Neural progenitor cell (in vitro differentiated cells): ENCODE measurements around the gene RASSF4. TPM values are rescaled to one million over a fixed set of nuclear protein-coding genes. Genes with fewer than 3 reads are reported as not detected.

ENCODE experiments used
- DNase-seq: peaks from one replicate; pipeline ENCODE4 v3.0.0-alpha.2; 2016; ENCODE audit warnings: low spot score
- H2AFZ ChIP-seq: fragments of 200-600 bp; sonication (generic); replicated peaks from 2 replicates; pipeline ENCODE4 v1.6.1; 2016; ENCODE audit warnings: antibody characterized with exemption
- H3F3A ChIP-seq: fragments of 200-600 bp; sonication (generic); 2 replicates; pipeline ENCODE4 v1.6.1; 2016; ENCODE audit warnings: antibody characterized with exemption, low read depth
- H3K27ac ChIP-seq: fragments of 200-600 bp; sonication (generic); 2 replicates; pipeline ENCODE4 v1.5.1; 2016; ENCODE audit warnings: mild to moderate bottlenecking
- H3K27me3 ChIP-seq: fragments of 200-600 bp; sonication (generic); 2 replicates; pipeline ENCODE4 v1.6.1; 2016; ENCODE audit warnings: mild to moderate bottlenecking, moderate library complexity
- H3K36me3 ChIP-seq: fragments of 200-600 bp; sonication (generic); 2 replicates; pipeline ENCODE4 v1.5.1; 2016
- H3K4me1 ChIP-seq: fragments of 200-600 bp; sonication (generic); 2 replicates; pipeline ENCODE4 v1.6.1; 2016; ENCODE audit warnings: mixed run types
- H3K4me2 ChIP-seq: fragments of 200-600 bp; sonication (generic); 2 replicates; pipeline ENCODE4 v1.6.1; 2016
- H3K4me3 ChIP-seq: fragments of 200-600 bp; sonication (generic); 2 replicates; pipeline ENCODE4 v1.5.1; 2016
- H3K79me2 ChIP-seq: fragments of 200-600 bp; sonication (generic); 2 replicates; pipeline ENCODE4 v1.6.1; 2016; ENCODE audit warnings: low read depth
- H3K9ac ChIP-seq: fragments of 200-600 bp; sonication (generic); 2 replicates; pipeline ENCODE4 v1.6.1; 2016
- H3K9me3 ChIP-seq: fragments of 200-600 bp; sonication (generic); 2 replicates; pipeline ENCODE4 v1.5.1; 2016; ENCODE audit warnings: low read depth
- H4K20me1 ChIP-seq: fragments of 200-600 bp; sonication (generic); 2 replicates; pipeline ENCODE4 v1.6.1; 2016; ENCODE audit warnings: low read depth
- H3K27ac Mint-ChIP-seq: 3 replicates; pipeline ENCODE4 v1.8.0; 2021; ENCODE audit warnings: mixed read lengths
- H3K27me3 Mint-ChIP-seq: 2 replicates; pipeline ENCODE4 v1.8.0; 2022; ENCODE audit warnings: low read depth, mild to moderate bottlenecking, inconsistent platforms, moderate library complexity, mixed read lengths; ENCODE audit not compliant: insufficient read depth
- H3K36me3 Mint-ChIP-seq: 3 replicates; pipeline ENCODE4 v1.8.0; 2021; ENCODE audit warnings: mixed read lengths
- H3K4me1 Mint-ChIP-seq: 3 replicates; pipeline ENCODE4 v1.8.0; 2021; ENCODE audit warnings: mixed read lengths
- H3K4me3 Mint-ChIP-seq: 3 replicates; pipeline ENCODE4 v1.8.0; 2021; ENCODE audit warnings: mild to moderate bottlenecking, moderate library complexity, mixed read lengths
- H3K9me3 Mint-ChIP-seq: 3 replicates; pipeline ENCODE4 v1.8.0; 2020; ENCODE audit warnings: mixed read lengths
- EZH2 ChIP-seq: fragments of 200-600 bp; sonication (generic); IDR thresholded peaks from 2 replicates; pipeline ENCODE4 v1.6.1; 2017; ENCODE audit warnings: antibody characterized with exemption, mild to moderate bottlenecking, moderate library complexity
- EZH2phosphoT487 ChIP-seq: fragments of 200-600 bp; sonication (generic); IDR thresholded peaks from 2 replicates; pipeline ENCODE4 v1.6.1; 2017; ENCODE audit warnings: antibody characterized with exemption
- total RNA-seq: library from RNA; depleted of rRNA; stranded (reverse); fragments of >200 nt; gene quantifications from 2 replicates; pipeline ENCODE4 v1.2.3, GENCODE V29; 2015; ENCODE audit warnings: low replicate concordance
- TF ChIP-seq, protein P1 (sequence below): fragments of 200-600 bp; sonication (generic); IDR thresholded peaks from 2 replicates; pipeline ENCODE4 v1.5.1; 2017; ENCODE audit warnings: antibody characterized with exemption, mild to moderate bottlenecking

Gene RASSF4
- total RNA-seq, 1 donor from 2014 or later, result 3.1 TPM

DNA sequence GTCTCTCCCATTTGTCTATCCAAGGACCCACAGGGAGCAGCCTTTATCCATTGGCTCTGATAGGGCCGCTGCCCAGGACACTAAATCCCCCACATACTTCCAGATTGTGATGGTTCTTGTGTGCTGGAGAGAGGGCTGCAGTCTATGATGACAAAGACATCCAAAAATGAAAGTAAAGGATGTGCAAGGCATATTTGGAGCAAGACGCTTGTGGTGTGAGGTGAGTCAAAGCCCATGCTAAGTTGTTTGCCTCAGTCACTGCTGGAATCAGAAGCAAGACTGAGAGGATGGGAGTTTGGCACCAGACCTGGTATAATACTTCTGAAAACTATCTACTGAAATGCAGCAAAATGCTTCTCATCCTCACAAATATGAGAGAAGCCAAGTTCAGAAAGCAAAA, 63.8 kb downstream of the RASSF4 start:
- no peak overlapping the region for H3K27ac ChIP-seq
- no peaks in the 10 kb centered on the region for H3K27me3 ChIP-seq
- no peaks in the 10 kb centered on the region for H3K79me2 ChIP-seq
- H3K4me2 ChIP-seq, result no peak overlapping the region
- H3K9me3 ChIP-seq, result no peaks in the 10 kb centered on the region
- Mint-ChIP-seq H3K36me3 (no peaks in the 10 kb centered on the region), H3K27me3 (no peaks in the 10 kb centered on the region), H3K4me3 (no peak overlapping the region), H3K4me1 (no peaks in the 10 kb centered on the region), H3K27ac (no peak overlapping the region), H3K9me3 (peaks cover 2% of the 10 kb centered on the region)
- no peak for TF ChIP-seq EZH2phosphoT487
- TF ChIP-seq, protein P1, sequence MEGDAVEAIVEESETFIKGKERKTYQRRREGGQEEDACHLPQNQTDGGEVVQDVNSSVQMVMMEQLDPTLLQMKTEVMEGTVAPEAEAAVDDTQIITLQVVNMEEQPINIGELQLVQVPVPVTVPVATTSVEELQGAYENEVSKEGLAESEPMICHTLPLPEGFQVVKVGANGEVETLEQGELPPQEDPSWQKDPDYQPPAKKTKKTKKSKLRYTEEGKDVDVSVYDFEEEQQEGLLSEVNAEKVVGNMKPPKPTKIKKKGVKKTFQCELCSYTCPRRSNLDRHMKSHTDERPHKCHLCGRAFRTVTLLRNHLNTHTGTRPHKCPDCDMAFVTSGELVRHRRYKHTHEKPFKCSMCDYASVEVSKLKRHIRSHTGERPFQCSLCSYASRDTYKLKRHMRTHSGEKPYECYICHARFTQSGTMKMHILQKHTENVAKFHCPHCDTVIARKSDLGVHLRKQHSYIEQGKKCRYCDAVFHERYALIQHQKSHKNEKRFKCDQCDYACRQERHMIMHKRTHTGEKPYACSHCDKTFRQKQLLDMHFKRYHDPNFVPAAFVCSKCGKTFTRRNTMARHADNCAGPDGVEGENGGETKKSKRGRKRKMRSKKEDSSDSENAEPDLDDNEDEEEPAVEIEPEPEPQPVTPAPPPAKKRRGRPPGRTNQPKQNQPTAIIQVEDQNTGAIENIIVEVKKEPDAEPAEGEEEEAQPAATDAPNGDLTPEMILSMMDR, result no peak
- TF ChIP-seq EZH2, result no peak
- peaks cover 3% of the 10 kb centered on the region for H3K4me1 ChIP-seq
- no peaks in the 10 kb centered on the region for H3F3A ChIP-seq
- H2AFZ ChIP-seq, result no peak overlapping the region
- no peaks in the 10 kb centered on the region for H4K20me1 ChIP-seq
- no peaks in the 10 kb centered on the region for H3K36me3 ChIP-seq
- H3K4me3 ChIP-seq, result no peak overlapping the region
- DNase-seq, result peak; percentile 4
- H3K9ac ChIP-seq, result no peak overlapping the region

DNA sequence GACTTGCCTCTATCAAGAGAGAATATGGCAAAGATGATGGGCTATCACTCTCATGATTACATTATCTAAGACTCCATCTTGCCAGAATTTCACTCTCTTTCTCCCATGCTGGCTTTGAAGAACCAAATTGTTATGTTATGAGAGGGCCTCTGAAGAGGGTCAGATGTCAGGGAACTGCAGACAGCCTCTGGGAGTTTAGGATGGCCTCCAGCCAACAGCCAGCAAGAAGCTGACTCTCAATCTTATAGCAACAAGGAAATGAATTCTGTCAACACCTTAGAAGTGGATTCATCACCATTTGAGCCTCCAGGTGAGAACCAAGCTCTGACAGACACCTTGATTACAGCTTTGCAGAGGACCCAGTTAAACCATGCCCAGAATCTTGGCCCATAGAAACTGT, 74.7 kb downstream of the RASSF4 start:
- Histone ChIP-seq H3K4me1 (peaks cover 4% of the 10 kb centered on the region), H4K20me1 (no peaks in the 10 kb centered on the region), H3K9me3 (no peaks in the 10 kb centered on the region), H3K79me2 (no peaks in the 10 kb centered on the region), H3F3A (no peaks in the 10 kb centered on the region), H3K27ac (no peak overlapping the region), H3K36me3 (no peaks in the 10 kb centered on the region), H3K4me3 (no peak overlapping the region), H3K4me2 (no peak overlapping the region), H2AFZ (no peak overlapping the region), H3K27me3 (no peaks in the 10 kb centered on the region), H3K9ac (no peak overlapping the region)
- TF ChIP-seq, protein P1, result no peak
- TF ChIP-seq EZH2phosphoT487, result no peak
- no peak for TF ChIP-seq EZH2
- no peaks in the 10 kb centered on the region for H3K4me1 Mint-ChIP-seq
- no peaks in the 10 kb centered on the region for H3K27me3 Mint-ChIP-seq
- no peak for DNase-seq
- peaks cover 14% of the 10 kb centered on the region for H3K9me3 Mint-ChIP-seq
- no peak overlapping the region for H3K27ac Mint-ChIP-seq
- no peaks in the 10 kb centered on the region for H3K36me3 Mint-ChIP-seq
- H3K4me3 Mint-ChIP-seq, result no peak overlapping the region

DNA sequence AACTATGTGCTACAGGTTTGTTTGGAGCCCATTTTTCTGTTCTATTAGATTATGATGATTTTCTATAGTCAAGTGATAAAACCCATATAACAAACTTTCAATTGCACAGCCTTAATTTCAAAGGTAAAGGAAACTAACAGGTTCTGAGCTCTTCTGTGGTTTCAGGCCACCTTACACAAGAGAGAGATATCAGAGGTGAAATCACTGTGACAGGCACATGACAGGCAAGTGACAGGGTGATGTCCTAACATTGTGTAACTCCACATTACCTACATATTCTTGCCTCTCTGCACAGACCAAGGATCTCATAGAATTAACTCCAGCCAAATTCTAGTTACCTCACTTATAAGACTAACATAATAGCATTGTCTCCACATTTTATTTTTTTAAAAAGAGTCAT, 76.1 kb downstream of the RASSF4 start:
- Histone ChIP-seq H4K20me1 (no peaks in the 10 kb centered on the region), H3K9ac (no peak overlapping the region), H3K9me3 (no peaks in the 10 kb centered on the region), H3K79me2 (no peaks in the 10 kb centered on the region), H3K4me1 (peaks cover 4% of the 10 kb centered on the region), H3K36me3 (no peaks in the 10 kb centered on the region), H3K27me3 (no peaks in the 10 kb centered on the region), H3K4me2 (no peak overlapping the region), H3K27ac (no peak overlapping the region), H3F3A (no peaks in the 10 kb centered on the region), H3K4me3 (no peak overlapping the region), H2AFZ (no peak overlapping the region)
- no peak overlapping the region for H3K4me3 Mint-ChIP-seq
- H3K4me1 Mint-ChIP-seq, result no peaks in the 10 kb centered on the region
- TF ChIP-seq EZH2, result no peak
- TF ChIP-seq EZH2phosphoT487, result no peak
- TF ChIP-seq, protein P1, result no peak
- peaks cover 14% of the 10 kb centered on the region for H3K9me3 Mint-ChIP-seq
- no peaks in the 10 kb centered on the region for H3K27me3 Mint-ChIP-seq
- no peak for DNase-seq
- no peak overlapping the region for H3K27ac Mint-ChIP-seq
- H3K36me3 Mint-ChIP-seq, result no peaks in the 10 kb centered on the region
